Measurements from ENCODE around the gene NAMPT. TPM values are rescaled to one million over a fixed set of nuclear protein-coding genes. Genes with fewer than 3 reads are reported as not detected.

Gene NAMPT
- total and polyA plus RNA-seq, 5 donors = 57.1 to 219 (median 118) TPM

DNA sequence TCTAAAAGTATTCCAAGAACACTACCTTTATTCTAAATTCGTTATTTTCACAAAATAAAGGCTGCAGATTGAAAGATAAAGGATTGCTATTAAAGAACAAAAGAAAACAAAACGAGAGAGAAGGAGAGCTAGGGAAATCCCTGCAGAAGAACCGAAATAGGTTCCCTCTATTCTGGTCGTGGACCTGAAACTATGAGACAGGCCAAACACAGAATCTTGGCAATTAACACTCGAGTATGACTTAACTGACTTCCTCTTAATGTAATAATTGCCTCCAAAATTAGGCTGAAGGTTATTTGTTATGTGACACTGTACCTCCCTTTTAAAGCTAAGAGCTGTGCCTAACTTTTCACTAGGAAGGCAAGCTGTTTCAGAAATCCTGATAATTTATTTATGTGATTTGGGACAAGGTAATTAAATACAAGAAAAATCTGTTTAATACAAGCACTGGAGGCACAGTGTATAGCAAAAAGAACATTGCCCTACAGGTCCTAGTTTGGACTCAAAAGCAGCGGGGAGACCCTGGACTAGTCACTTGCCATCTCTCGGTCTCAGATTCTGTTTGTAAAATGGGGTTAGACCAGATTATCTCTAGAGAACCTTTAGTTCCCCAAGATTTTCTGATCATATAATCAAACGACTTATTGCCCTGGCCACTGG is 11.6 kb downstream of the NAMPT start:
- peak; percentile 19 to 27 for ATAC-seq
- Histone ChIP-seq H3K27ac (ENCODE audit: low read length) (no peak overlapping the region), H3K4me1 (ENCODE audit: control insufficient read depth, insufficient read depth, low read length) (no peaks in the 10 kb centered on the region), H3K4me3 (ENCODE audit: low read length) (no peak overlapping the region), H3K9me3 (ENCODE audit: control insufficient read depth, low read length) (no peaks in the 10 kb centered on the region), H3K27me3 (ENCODE audit: control insufficient read depth, insufficient read depth) (no peaks in the 10 kb centered on the region)
- WGBS = 58% methylated on average over 8 of the region's 8 CpGs
- intact Hi-C loops (cut with DNase I) = no loop called here
- no peak for DNase-seq

DNA sequence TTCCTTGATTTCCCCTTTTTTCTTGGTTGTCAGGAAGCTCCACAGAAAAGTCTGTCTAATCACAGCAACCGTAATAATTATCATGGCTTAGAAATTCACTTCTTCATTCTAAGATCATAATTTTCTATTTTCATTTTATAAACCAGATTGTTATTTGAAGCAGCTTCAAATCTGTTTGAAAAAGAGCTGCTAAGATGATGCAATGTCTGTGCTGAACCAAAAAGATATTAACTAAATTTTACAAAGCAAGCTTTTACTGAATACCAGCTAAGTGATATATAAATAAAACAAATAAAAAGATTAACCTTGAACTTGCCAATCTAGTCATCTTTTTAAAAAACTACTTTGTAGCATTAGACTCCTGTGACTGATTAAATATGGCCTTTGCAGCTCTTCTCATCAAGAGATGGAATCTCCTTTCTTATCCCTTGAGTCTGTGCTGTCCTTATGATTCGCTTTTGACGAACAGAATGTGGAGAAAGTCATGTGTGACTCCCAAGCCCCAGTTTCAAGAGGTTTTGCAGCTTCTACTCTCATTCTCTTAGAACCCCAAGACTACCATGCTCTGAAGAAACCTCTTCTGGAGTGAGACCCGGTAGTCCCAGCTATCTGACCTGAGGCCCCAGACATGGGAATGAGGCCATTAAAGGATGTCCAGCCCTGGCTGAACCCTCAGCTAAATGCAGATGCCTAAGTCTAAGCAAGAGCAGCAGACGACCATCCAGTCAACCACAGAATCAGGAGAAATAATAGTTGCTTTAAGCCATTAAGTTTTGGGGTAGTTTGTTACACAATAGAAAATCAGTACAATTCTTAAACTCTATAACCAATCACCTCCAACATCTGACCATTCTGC is 14.4 kb downstream of the NAMPT start:
- ATAC-seq (peak in 1 of 2 donors; percentile 15), DNase-seq (no peak)
- Histone ChIP-seq H3K4me1 (ENCODE audit: control insufficient read depth, insufficient read depth, low read length) (no peaks in the 10 kb centered on the region), H3K9me3 (ENCODE audit: control insufficient read depth, low read length) (no peaks in the 10 kb centered on the region), H3K27ac (ENCODE audit: low read length) (no peak overlapping the region), H3K27me3 (ENCODE audit: control insufficient read depth, insufficient read depth) (no peaks in the 10 kb centered on the region), H3K4me3 (ENCODE audit: low read length) (no peak overlapping the region)
- 77% methylated on average over 5 of the region's 5 CpGs for WGBS
- intact Hi-C loops (cut with DNase I) = no loop called here

DNA sequence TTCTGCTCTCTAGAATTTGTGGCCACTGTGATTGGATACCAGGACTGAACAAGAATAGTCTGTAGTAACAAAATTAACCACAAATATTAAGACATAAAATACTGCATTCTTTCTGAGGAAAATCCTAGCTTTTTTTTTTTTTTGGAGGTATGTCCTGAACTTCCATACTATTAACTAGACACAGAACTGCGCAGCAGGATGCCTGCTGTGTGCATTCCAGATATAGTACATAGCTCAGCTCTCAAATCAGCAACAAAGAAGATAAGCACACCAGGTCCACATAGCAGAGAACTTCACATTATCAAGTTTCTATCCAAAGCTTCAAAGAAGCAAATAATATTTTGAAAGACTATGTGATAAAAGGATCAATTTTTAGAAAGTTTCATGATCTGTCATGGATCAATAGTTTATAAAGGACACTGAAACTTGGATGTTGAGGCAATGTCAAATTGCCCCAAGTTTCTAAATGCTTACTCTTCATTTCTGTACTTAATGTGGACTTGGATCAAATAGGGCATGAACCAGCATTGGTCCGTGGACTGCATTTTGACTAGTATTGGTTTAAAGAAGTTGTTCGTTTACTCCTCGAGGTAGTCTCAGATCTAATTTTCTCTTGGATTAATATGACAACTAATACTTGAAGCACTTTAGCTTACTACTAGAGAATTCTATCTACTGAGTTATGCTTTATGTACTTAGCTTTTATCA is 15.4 kb downstream of the NAMPT start:
- intact Hi-C loops (cut with DNase I) = no loop called here
- Histone ChIP-seq H3K9me3 (ENCODE audit: control insufficient read depth, low read length) (no peaks in the 10 kb centered on the region), H3K4me3 (ENCODE audit: low read length) (no peak overlapping the region), H3K4me1 (ENCODE audit: control insufficient read depth, insufficient read depth, low read length) (no peaks in the 10 kb centered on the region), H3K27me3 (ENCODE audit: control insufficient read depth, insufficient read depth) (no peaks in the 10 kb centered on the region), H3K27ac (ENCODE audit: low read length) (no peak overlapping the region)
- WGBS = 74% methylated on average over 4 of the region's 4 CpGs
- no peak for DNase-seq
- ATAC-seq = no peak

DNA sequence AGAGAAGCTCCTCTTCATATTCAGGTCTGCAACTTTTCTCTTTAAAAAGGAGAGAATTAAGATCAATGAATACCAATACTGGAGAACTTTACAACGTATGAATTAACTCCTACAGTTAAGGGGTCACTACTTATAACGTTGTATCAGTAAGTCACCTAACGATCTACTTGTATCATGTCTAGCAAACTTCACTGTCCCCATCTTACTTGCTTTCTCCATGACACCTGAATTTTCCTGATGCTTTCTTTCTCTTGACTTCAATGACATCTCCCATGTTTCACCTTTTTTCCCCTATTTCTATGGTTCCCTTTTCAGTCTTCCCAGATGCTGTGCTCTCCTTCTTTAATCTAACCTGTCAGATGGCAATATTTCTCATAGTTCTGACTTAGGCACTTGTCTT is 19.6 kb downstream of the NAMPT start:
- Histone ChIP-seq H3K27ac (ENCODE audit: low read length) (no peak overlapping the region), H3K4me3 (ENCODE audit: low read length) (no peak overlapping the region), H3K27me3 (ENCODE audit: control insufficient read depth, insufficient read depth) (no peaks in the 10 kb centered on the region), H3K4me1 (ENCODE audit: control insufficient read depth, insufficient read depth, low read length) (no peaks in the 10 kb centered on the region), H3K9me3 (ENCODE audit: control insufficient read depth, low read length) (no peaks in the 10 kb centered on the region)
- intact Hi-C loops (cut with DNase I) = no loop called here
- ATAC-seq (no peak), DNase-seq (no peak)
- 95% methylated on average over 3 of the region's 3 CpGs for WGBS

DNA sequence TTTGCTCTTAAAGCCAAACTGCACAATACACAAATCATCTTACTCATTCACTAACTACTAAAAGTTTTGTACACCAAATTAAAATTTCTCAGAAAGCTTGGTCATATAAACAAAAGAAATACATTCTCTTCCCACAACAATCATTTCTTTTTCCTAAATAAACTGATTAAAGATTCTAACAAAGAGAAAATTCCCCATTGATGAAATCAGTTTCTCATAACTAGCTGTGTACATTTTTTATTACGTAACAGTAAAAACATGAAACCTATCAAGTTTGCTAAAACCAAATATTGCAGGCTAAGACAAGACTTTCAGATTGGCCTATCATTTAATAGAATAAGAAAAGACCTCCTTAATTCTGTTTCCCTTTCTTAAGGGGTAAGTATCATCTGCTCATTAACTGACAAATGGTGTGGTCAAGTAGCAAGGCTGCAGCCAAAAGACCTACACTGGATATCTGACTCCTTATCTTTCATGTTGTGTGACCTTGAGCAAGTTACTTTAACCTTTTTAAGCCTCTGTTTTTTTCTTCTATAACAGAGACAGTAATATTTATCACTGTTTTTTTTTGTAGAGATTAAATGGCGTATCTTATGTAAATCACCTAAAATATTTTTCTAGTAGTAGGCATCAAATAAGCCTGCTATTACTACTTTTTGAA is 22.4 kb downstream of the NAMPT start:
- no peak overlapping the region for H3K27ac ChIP-seq (ENCODE audit: low read length)
- H3K4me3 ChIP-seq (ENCODE audit: low read length) = no peak overlapping the region
- intact Hi-C loops (cut with DNase I) = no loop called here
- H3K27me3 ChIP-seq (ENCODE audit: control insufficient read depth, insufficient read depth) = no peaks in the 10 kb centered on the region
- ATAC-seq (no peak), DNase-seq (no peak)
- no peaks in the 10 kb centered on the region for H3K4me1 ChIP-seq (ENCODE audit: control insufficient read depth, insufficient read depth, low read length)
- WGBS = 78% methylated on average over 2 of the region's 2 CpGs
- no peaks in the 10 kb centered on the region for H3K9me3 ChIP-seq (ENCODE audit: control insufficient read depth, low read length)

DNA sequence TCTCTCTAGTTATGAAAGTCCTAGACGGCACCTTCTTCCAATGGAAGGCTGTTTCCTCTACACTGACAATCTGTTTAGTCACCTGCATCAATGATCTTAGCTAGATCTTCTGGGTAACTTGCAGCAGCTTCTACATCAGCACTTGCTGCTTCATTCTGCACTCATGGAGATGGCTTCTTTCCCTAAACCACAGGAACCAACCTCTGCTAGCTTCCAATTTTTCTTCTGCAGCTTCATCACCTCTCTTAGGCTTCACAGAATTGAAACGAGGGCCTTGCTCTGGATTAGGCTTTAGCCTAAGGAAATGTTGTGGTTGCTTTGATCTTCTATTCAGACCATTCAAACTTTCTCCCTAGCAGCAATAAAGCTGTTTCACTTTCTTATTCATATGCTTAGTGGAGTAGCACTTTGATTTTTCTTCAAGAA is 24.6 kb downstream of the NAMPT start:
- no peak for ATAC-seq
- H3K4me1 ChIP-seq (ENCODE audit: control insufficient read depth, insufficient read depth, low read length) = no peaks in the 10 kb centered on the region
- H3K4me3 ChIP-seq (ENCODE audit: low read length) = no peak overlapping the region
- WGBS = 88% methylated on average over 2 of the region's 2 CpGs
- H3K9me3 ChIP-seq (ENCODE audit: control insufficient read depth, low read length) = no peaks in the 10 kb centered on the region
- no peaks in the 10 kb centered on the region for H3K27me3 ChIP-seq (ENCODE audit: control insufficient read depth, insufficient read depth)
- no peak for DNase-seq
- no peak overlapping the region for H3K27ac ChIP-seq (ENCODE audit: low read length)
- intact Hi-C loops (cut with DNase I) = no loop called here

DNA sequence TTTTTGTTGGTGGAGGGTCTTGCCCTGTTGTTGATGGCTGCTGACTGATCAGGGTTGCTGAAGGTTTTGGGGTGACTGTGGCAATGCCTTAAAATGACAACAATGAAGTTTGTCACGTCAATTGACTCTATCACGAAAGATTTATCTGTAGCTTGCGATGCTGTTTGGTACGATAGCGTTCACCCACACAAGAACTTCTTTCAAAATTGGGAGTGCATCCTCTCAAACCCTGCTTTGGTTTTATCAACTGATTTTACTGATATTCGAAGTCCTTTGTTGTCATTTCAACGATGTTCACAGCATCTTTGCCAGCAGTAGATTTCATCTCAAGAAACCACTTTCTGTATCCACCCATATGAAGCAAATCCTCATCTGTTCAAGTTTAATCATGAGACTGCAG is 26.0 kb downstream of the NAMPT start:
- no peak for DNase-seq
- no peak overlapping the region for H3K27ac ChIP-seq (ENCODE audit: low read length)
- no peak for ATAC-seq
- H3K27me3 ChIP-seq (ENCODE audit: control insufficient read depth, insufficient read depth) = no peaks in the 10 kb centered on the region
- no peaks in the 10 kb centered on the region for H3K4me1 ChIP-seq (ENCODE audit: control insufficient read depth, insufficient read depth, low read length)
- intact Hi-C loops (cut with DNase I) = no loop called here
- WGBS = 86% methylated on average over 7 of the region's 7 CpGs
- H3K9me3 ChIP-seq (ENCODE audit: control insufficient read depth, low read length) = no peaks in the 10 kb centered on the region
- H3K4me3 ChIP-seq (ENCODE audit: low read length) = no peak overlapping the region

DNA sequence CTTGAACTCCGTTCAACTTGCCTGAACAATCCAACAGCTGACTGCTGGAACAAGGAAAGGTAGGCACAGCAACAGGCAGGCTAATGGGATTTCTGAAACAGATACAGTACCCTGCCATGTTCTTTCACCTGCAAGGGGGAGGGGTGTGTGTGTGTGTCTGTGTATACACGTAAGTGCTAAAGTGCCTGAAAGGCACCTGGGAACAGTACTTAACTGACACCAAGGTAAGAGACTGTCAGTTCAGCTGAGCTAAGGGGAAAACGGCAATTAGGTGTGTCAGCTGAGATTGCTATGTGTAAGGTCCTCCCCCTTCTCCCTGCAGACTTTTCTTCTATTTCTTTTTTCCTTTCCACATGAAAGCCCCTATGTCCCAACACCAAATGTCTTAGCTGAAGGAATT is 27.0 kb downstream of the NAMPT start:
- ATAC-seq = peak in 1 of 2 donors; percentile 17
- DNase-seq = no peak
- Histone ChIP-seq H3K4me1 (ENCODE audit: control insufficient read depth, insufficient read depth, low read length) (no peaks in the 10 kb centered on the region), H3K27me3 (ENCODE audit: control insufficient read depth, insufficient read depth) (no peaks in the 10 kb centered on the region), H3K27ac (ENCODE audit: low read length) (no peak overlapping the region), H3K9me3 (ENCODE audit: control insufficient read depth, low read length) (no peaks in the 10 kb centered on the region), H3K4me3 (ENCODE audit: low read length) (no peak overlapping the region)
- WGBS = 88% methylated on average over 3 of the region's 3 CpGs
- intact Hi-C loops (cut with DNase I) = no loop called here

DNA sequence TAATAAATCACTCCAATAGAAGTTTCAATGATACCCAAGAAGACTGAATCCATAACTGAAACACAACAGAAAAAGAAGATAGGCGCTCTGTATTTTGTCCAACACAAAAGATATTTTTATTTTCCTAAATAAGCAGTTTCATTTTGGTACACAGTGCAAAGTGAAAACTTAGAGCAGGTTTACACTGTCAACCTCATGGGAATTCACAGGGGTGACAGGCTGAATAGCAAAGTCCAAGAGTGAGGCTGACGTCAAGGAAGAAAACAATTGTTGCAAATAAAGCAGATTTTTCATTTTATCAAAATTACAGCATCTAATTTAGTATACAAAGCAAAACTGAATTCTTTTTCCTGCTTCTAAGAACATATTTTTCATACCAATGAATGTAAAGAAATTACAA is 28.6 kb downstream of the NAMPT start:
- intact Hi-C loops (cut with DNase I) = no loop called here
- ATAC-seq = no peak
- H3K4me3 ChIP-seq (ENCODE audit: low read length) = no peak overlapping the region
- DNase-seq = no peak
- H3K4me1 ChIP-seq (ENCODE audit: control insufficient read depth, insufficient read depth, low read length) = no peaks in the 10 kb centered on the region
- no peaks in the 10 kb centered on the region for H3K9me3 ChIP-seq (ENCODE audit: control insufficient read depth, low read length)
- no peaks in the 10 kb centered on the region for H3K27me3 ChIP-seq (ENCODE audit: control insufficient read depth, insufficient read depth)
- no peak overlapping the region for H3K27ac ChIP-seq (ENCODE audit: low read length)
- 85% methylated on average over 2 of the region's 2 CpGs for WGBS

DNA sequence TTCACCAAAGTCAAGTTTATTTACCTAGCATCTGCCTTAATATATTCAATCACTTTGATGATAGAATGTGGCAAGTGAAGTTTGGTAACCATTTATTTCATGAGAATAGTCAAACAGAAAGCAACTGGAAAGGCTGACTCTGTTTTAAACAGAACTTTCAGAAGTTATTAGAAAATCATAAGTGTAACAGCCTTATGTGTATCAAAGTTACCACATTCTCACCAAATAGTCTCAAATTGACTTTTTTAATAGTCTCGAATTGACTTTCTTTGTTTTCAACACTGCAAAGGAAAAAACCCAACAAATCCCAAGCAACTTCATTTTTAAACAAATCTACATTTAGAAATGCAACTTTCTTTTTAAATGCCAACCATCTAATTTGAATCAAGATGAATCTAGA is 29.5 kb downstream of the NAMPT start:
- 92% methylated on average over 1 of the region's 1 CpG for WGBS
- ATAC-seq (no peak), DNase-seq (no peak)
- no peak overlapping the region for H3K27ac ChIP-seq (ENCODE audit: low read length)
- H3K27me3 ChIP-seq (ENCODE audit: control insufficient read depth, insufficient read depth) = no peaks in the 10 kb centered on the region
- no peak overlapping the region for H3K4me3 ChIP-seq (ENCODE audit: low read length)
- intact Hi-C loops (cut with DNase I) = no loop called here
- H3K4me1 ChIP-seq (ENCODE audit: control insufficient read depth, insufficient read depth, low read length) = no peaks in the 10 kb centered on the region
- no peaks in the 10 kb centered on the region for H3K9me3 ChIP-seq (ENCODE audit: control insufficient read depth, low read length)
